ENCODE results near the gene GZMB.

GZMB gene

GRCh38 chr14:24677956-24678355 lies 44.0 kb upstream of the GZMB start:
- Histone ChIP-seq H3K9me3 (ENCODE audit: control insufficient read depth, low read length) (no peaks in the 10 kb centered on the region), H3K36me3 (ENCODE audit: control insufficient read depth, insufficient read depth, low read length) (no peaks in the 10 kb centered on the region), H3K79me2 (no peaks in the 10 kb centered on the region), H3K4me3 (ENCODE audit: low read depth, low read length) (no peak overlapping the region), H2AFZ (no peak overlapping the region), H3K27ac (no peak overlapping the region), H3K4me2 (ENCODE audit: low read length) (no peak overlapping the region), H3K4me1 (no peaks in the 10 kb centered on the region), H3K27me3 (ENCODE audit: control insufficient read depth, insufficient read depth, low read length) (no peaks in the 10 kb centered on the region), H3K9ac (no peak overlapping the region)
- no peak for TF ChIP-seq CTCF (IDR thresholded peaks at IDR 0.05)

- Histone ChIP-seq H3K27me3 (ENCODE audit: control insufficient read depth, insufficient read depth, low read length) (no peaks in the 10 kb centered on the region), H3K9ac (no peak overlapping the region), H3K4me3 (ENCODE audit: low read depth, low read length) (no peak overlapping the region), H3K9me3 (ENCODE audit: control insufficient read depth, low read length) (no peaks in the 10 kb centered on the region), H3K79me2 (no peaks in the 10 kb centered on the region), H3K36me3 (ENCODE audit: control insufficient read depth, insufficient read depth, low read length) (no peaks in the 10 kb centered on the region), H3K4me2 (ENCODE audit: low read length) (no peak overlapping the region), H3K4me1 (no peaks in the 10 kb centered on the region), H3K27ac (no peak overlapping the region), H2AFZ (no peak overlapping the region)
- TF ChIP-seq CTCF (IDR thresholded peaks at IDR 0.05) = no peak
Observed at GRCh38 chr14:24674204-24674970, 40.4 kb upstream of the GZMB start.

DNA sequence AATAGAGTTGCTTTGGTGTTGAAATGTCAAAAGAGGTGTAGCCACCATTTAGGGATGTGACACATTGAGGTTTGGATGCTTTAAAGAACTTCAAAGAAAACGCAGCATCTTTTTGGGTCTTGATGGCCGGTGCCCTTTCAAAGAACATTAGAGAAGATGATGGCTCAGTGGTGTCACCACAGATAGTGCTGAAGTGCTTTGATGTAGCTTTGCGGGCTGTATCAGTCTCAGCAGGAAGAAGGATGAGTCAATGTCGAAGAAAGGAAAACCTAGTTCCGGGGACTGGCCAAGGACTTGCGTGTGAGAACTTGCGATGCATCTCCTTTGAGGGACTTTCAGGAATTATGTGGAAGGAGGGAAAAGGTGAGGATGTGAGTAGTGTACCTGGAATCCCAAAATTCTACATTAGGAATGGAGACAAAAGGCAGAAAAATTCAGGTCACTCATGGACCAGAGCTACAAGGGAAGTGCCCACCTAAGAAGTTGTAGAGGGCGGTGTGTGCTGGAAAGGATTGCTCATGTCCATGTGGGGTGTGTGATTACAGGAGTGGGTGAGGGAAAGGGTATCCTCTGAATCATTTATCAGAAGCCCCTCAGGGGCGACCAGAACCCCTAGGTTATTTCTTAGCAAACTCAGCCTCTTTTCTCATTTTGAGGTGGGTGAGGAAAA lies 39.7 kb upstream of the GZMB start:
- Histone ChIP-seq H3K9ac (no peak overlapping the region), H3K4me3 (ENCODE audit: low read depth, low read length) (no peak overlapping the region), H3K4me1 (no peaks in the 10 kb centered on the region), H3K4me2 (ENCODE audit: low read length) (no peak overlapping the region), H3K27me3 (ENCODE audit: control insufficient read depth, insufficient read depth, low read length) (no peaks in the 10 kb centered on the region), H3K79me2 (no peaks in the 10 kb centered on the region), H3K36me3 (ENCODE audit: control insufficient read depth, insufficient read depth, low read length) (no peaks in the 10 kb centered on the region), H2AFZ (no peak overlapping the region), H3K9me3 (ENCODE audit: control insufficient read depth, low read length) (no peaks in the 10 kb centered on the region), H3K27ac (no peak overlapping the region)
- no peak for TF ChIP-seq CTCF (IDR thresholded peaks at IDR 0.05)

- no peaks in the 10 kb centered on the region for H3K9me3 ChIP-seq (ENCODE audit: control insufficient read depth, low read length)
- H3K36me3 ChIP-seq (ENCODE audit: control insufficient read depth, insufficient read depth, low read length) = no peaks in the 10 kb centered on the region
- H3K27ac ChIP-seq = no peak overlapping the region
- H2AFZ ChIP-seq = no peak overlapping the region
- H3K4me2 ChIP-seq (ENCODE audit: low read length) = no peak overlapping the region
- no peak overlapping the region for H3K4me3 ChIP-seq (ENCODE audit: low read depth, low read length)
- TF ChIP-seq CTCF (IDR thresholded peaks at IDR 0.05) = no peak
- no peaks in the 10 kb centered on the region for H3K79me2 ChIP-seq
- H3K27me3 ChIP-seq (ENCODE audit: control insufficient read depth, insufficient read depth, low read length) = no peaks in the 10 kb centered on the region
- no peak overlapping the region for H3K9ac ChIP-seq
- H3K4me1 ChIP-seq = no peaks in the 10 kb centered on the region
Observed at GRCh38 chr14:24673059-24673458, 39.1 kb upstream of the GZMB start.
